Bronchial epithelial cell (primary cell): Measurements from ENCODE around the gene MEX3B. TPM values are rescaled to one million over a fixed set of nuclear protein-coding genes. Genes with fewer than 3 reads are reported as not detected.

Experiments used
- DNase-seq: peaks from one replicate; pipeline ENCODE4 v3.0.0-alpha.2; 2010; ENCODE audit warnings: low read depth
- FAIRE-seq: peaks from 2 replicates; lab custom pipeline; 2011; peaks lifted over from hg19 to GRCh38; lab: Jason Lieb, UNC
- H3K27me3 ChIP-seq: 2 replicates; pipeline ENCODE4 v1.5.1; 2011; ENCODE audit warnings: low read length; ENCODE audit not compliant: control insufficient read depth, insufficient read depth
- H3K36me3 ChIP-seq: 2 replicates; pipeline ENCODE4 v1.5.1; 2011; ENCODE audit warnings: low read length; ENCODE audit not compliant: control insufficient read depth, insufficient read depth
- H3K4me3 ChIP-seq: 2 replicates; pipeline ENCODE4 v1.5.1; 2011; ENCODE audit warnings: mild to moderate bottlenecking, low read depth, low read length, control low read depth
- CTCF ChIP-seq: IDR thresholded peaks from 2 replicates; pipeline ENCODE4 v1.5.1; 2011; ENCODE audit warnings: mild to moderate bottlenecking, moderate library complexity, low read length, control low read depth, inconsistent platforms; ENCODE audit not compliant: insufficient read depth, severe bottlenecking
- total RNA-seq: library from RNA; depleted of rRNA; stranded (reverse); fragments of >200 nt; gene quantifications from 2 replicates; pipeline ENCODE4 v1.2.1, GENCODE V29; 2014

The MEX3B gene
- total RNA-seq, 1 donor from 2014 or later = 0.79 TPM

- no peak for FAIRE-seq
- no peak for DNase-seq
- peak overlapping the region; percentile 62 for H3K4me3 ChIP-seq
- H3K27me3 ChIP-seq = peaks cover 3% of the 10 kb centered on the region
- no peaks in the 10 kb centered on the region for H3K36me3 ChIP-seq
- TF ChIP-seq CTCF = no peak
These were observed 1.9 kb downstream of the MEX3B start for GRCh38 chr15:82043796-82044372.

GRCh38 chr15:82043130-82043673 is 2.6 kb downstream of the MEX3B start:
- FAIRE-seq (no peak), DNase-seq (no peak)
- H3K27me3 ChIP-seq = peaks cover 3% of the 10 kb centered on the region
- H3K36me3 ChIP-seq = no peaks in the 10 kb centered on the region
- H3K4me3 ChIP-seq = no peak overlapping the region
- TF ChIP-seq CTCF = no peak

DNA sequence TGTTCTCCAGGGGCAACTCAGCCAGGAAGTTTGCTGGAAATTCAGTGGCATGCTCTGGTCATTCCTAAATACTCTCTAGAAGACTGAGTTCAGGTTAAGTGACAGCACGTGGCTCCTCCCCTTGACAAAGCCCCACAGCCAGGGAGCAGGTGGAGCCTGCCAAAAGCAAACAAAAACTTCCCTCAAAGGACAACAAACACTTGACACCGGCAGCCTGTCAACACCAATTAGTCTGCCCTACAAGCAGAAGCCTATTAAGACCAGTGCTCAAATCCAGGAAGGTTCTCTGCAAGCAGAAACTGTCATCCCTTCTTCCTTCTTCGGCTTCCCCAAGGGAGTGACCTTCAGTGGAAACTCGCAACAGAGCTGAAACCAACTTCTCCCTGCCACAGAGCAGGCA is 5.0 kb downstream of the MEX3B start:
- no peak for TF ChIP-seq CTCF
- DNase-seq (no peak), FAIRE-seq (no peak)
- no peaks in the 10 kb centered on the region for H3K36me3 ChIP-seq
- no peak overlapping the region for H3K4me3 ChIP-seq
- H3K27me3 ChIP-seq = no peaks in the 10 kb centered on the region

- TF ChIP-seq CTCF = no peak
- DNase-seq (no peak), FAIRE-seq (no peak)
- no peak overlapping the region for H3K4me3 ChIP-seq
- H3K36me3 ChIP-seq = no peaks in the 10 kb centered on the region
- H3K27me3 ChIP-seq = no peaks in the 10 kb centered on the region
These were observed 5.4 kb downstream of the MEX3B start for GRCh38 chr15:82040390-82040789.

GRCh38 chr15:82039871-82040270 is 5.9 kb downstream of the MEX3B start:
- no peak for FAIRE-seq
- no peak for TF ChIP-seq CTCF
- Histone ChIP-seq H3K27me3 (no peaks in the 10 kb centered on the region), H3K4me3 (no peak overlapping the region), H3K36me3 (no peaks in the 10 kb centered on the region)
- DNase-seq = no peak

DNA sequence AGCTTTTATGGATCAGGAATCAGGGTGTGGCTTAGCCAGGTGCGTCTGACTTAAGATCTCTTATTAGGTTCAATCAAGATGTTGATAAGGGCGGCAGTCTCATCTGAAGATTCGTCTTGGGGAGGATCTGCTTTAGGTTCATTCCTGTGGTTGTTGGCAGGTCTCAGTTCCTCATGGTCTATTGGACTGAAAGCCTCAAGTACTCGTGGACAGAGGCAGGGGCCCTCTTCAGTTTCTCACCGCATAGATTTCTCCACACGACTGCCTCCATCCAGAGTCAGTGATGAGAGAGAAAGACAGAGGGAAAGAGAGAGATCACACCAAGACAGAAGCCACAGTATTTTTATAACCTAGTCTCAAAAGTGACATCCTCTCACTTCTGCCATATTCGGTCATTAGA is 9.4 kb downstream of the MEX3B start:
- no peak for DNase-seq
- TF ChIP-seq CTCF = no peak
- Histone ChIP-seq H3K4me3 (no peak overlapping the region), H3K36me3 (no peaks in the 10 kb centered on the region), H3K27me3 (no peaks in the 10 kb centered on the region)
- no peak for FAIRE-seq
